GM20000 (cell line): ENCODE data around the gene TIE1.

Experiments
- DNase-seq: peaks from one replicate; pipeline ENCODE4 v3.0.0; 2012; ENCODE audit warnings: low spot score
- TF ChIP-seq, protein P1 (sequence below): IDR thresholded peaks from 2 replicates; pipeline ENCODE4 v1.5.1; 2012; ENCODE audit warnings: mild to moderate bottlenecking, control low read depth; ENCODE audit errors: extremely low read depth, missing control alignments

TIE1 gene

DNA sequence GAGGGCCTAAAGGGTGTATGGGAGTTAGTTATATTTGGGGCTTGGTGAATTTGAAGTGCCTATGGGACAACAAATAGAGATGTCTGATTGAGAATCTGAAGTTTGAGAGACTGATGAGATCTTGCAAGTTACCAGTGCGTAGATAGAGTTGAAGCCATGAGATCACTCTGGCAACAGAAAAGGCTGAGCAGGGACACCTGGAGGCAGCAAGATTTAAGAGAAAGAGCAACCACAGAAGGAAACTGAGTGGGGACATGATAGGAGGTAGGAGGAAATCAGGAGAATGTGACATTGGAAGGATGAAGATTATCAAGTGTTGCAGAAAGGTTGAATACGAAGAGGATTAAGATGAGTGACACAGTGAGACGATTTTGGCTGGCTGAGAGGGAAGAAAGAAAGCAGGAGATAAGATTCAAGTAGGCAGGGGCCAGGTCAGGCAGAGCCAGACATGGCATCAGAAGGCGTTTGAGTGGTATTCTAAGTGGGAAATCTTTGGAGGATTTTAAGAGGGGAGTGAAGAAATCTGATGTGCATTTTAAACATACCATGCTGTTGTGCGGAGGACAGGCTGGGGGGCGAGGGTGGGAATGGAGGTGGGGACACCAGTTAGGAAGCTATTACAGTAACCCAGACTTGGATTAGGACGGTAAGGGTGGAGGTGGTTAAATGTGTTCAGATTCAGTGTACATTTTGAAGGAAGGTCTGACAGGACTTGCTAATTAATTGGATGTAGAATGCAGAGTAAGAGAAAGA, 33.8 kb downstream of the TIE1 start:
- TF ChIP-seq, protein P1, sequence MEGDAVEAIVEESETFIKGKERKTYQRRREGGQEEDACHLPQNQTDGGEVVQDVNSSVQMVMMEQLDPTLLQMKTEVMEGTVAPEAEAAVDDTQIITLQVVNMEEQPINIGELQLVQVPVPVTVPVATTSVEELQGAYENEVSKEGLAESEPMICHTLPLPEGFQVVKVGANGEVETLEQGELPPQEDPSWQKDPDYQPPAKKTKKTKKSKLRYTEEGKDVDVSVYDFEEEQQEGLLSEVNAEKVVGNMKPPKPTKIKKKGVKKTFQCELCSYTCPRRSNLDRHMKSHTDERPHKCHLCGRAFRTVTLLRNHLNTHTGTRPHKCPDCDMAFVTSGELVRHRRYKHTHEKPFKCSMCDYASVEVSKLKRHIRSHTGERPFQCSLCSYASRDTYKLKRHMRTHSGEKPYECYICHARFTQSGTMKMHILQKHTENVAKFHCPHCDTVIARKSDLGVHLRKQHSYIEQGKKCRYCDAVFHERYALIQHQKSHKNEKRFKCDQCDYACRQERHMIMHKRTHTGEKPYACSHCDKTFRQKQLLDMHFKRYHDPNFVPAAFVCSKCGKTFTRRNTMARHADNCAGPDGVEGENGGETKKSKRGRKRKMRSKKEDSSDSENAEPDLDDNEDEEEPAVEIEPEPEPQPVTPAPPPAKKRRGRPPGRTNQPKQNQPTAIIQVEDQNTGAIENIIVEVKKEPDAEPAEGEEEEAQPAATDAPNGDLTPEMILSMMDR = no peak
- DNase-seq = no peak

DNA sequence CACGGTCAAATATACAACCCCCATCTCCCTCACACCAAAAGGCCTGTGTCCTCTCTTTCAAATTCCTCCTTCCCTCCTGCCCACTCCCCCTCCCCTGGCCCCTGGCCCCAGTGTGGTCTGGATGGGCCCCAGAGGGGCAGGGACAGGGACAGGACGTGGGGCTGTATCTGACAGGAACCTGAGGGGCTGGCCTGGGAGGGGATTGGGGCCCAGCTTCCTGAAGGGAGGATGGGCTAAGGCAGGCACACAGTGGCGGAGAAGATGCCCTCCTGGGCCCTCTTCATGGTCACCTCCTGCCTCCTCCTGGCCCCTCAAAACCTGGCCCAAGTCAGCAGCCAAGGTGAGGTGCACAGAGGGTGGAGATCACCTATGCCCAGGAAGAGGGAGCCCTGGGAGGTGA, 36.8 kb downstream of the TIE1 start, which contains the start of gene MPL:
TSS of gene MPL (plus strand) at position 231 of the 400 bp plus-strand sequence. CDS start at position 262, 31 bp downstream.
- DNase-seq = no peak
- TF ChIP-seq, protein P1 = no peak

- TF ChIP-seq, protein P1 = no peak
- DNase-seq = no peak
Observed at GRCh38 chr1:43338001-43338400, 37.2 kb downstream of the TIE1 start.

GRCh38 chr1:43339584-43340232, 38.9 kb downstream of the TIE1 start:
- no peak for DNase-seq
- TF ChIP-seq, protein P1 = no peak

- TF ChIP-seq, protein P1 = no peak
- no peak for DNase-seq
Observed at GRCh38 chr1:43340559-43340958, 39.8 kb downstream of the TIE1 start.

GRCh38 chr1:43344267-43344850, 43.6 kb downstream of the TIE1 start:
- DNase-seq = no peak
- TF ChIP-seq, protein P1 = no peak

- TF ChIP-seq, protein P1 = no peak
- no peak for DNase-seq
Observed at GRCh38 chr1:43345120-43345519, 44.3 kb downstream of the TIE1 start.
